GM06990 (cell line): Measurements from ENCODE around the gene TRIM7.
A peak's percentile ranks its signal among the peaks of the same experiment; 100 is the strongest.
"Not testable (repeated sequence)": the region's sequence is repeated elsewhere in the genome, so short reads cannot be mapped to it uniquely, and the experiment has no call there.

Experiments
- DNase-seq: peaks from one replicate; pipeline ENCODE4 v3.0.0-alpha.2; 2011; ENCODE audit not compliant: insufficient read length; ENCODE audit errors: extremely low read depth
- H3K27me3 ChIP-seq: replicated peaks from 2 replicates; pipeline ENCODE4 v1.6.0; 2011; ENCODE audit warnings: low read length; ENCODE audit not compliant: control insufficient read depth, insufficient read depth
- H3K36me3 ChIP-seq: 2 replicates; pipeline ENCODE4 v1.5.1; 2011; ENCODE audit warnings: low read length; ENCODE audit not compliant: control insufficient read depth, insufficient read depth
- H3K4me3 ChIP-seq: replicated peaks from 2 replicates; pipeline ENCODE4 v1.5.1; 2011; ENCODE audit warnings: low read depth, mild to moderate bottlenecking, control low read depth, low read length
- CTCF ChIP-seq: IDR thresholded peaks from 2 replicates; pipeline ENCODE4 v1.5.1; 2011; ENCODE audit warnings: low read length, control low read depth, mild to moderate bottlenecking, inconsistent platforms; ENCODE audit not compliant: insufficient read depth, poor library complexity, severe bottlenecking

TRIM7 gene

DNA sequence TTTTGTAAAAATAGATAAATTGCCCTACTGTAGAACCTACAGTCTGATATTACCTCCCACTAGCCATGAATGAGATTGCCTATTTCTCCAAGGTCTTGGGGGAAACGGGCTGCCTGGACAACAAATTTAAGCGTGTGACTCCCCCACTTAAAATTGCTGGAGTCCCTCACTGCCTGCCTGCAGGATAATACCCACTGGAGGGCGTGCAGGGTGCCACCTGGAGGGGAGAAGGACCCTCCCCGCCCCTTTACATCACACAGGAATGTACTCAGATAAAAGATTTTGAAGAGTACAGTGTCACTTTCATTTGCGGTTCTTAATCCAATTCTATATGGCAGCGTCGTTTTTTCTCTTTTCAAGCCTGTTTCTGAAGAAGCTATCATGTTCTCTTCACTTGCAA lies 6.2 kb upstream of the TRIM7 start:
- Histone ChIP-seq H3K27me3 (no peaks in the 10 kb centered on the region), H3K4me3 (no peak overlapping the region), H3K36me3 (no peaks in the 10 kb centered on the region)
- no peak for DNase-seq
- no peak for TF ChIP-seq CTCF

DNA sequence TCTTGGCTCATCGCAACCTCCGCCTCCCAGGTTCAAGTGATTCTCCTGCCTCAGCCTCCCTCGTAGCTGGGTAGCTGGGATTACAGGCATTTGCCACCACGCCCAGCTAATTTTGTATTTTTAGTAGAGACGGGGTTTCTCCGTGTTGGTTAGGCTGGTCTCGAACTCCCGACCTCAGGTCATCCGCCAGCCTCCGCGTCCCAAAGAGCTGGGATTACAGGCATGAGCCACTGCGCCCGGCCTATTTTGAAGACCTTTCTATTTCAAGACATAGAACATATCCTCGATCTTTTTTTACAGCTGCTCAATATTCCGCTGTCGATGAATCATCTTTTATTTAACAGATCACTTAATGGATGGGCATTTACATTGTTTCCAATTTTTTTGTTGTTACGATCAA lies 5.7 kb upstream of the TRIM7 start:
- not testable (repeated sequence) for H3K27me3 ChIP-seq, DNase-seq, H3K36me3 ChIP-seq, H3K4me3 ChIP-seq

GRCh38 chr5:181210148-181210547 lies 5.2 kb upstream of the TRIM7 start:
- H3K27me3 ChIP-seq, H3K4me3 ChIP-seq, DNase-seq, H3K36me3 ChIP-seq: not testable (repeated sequence)

DNA sequence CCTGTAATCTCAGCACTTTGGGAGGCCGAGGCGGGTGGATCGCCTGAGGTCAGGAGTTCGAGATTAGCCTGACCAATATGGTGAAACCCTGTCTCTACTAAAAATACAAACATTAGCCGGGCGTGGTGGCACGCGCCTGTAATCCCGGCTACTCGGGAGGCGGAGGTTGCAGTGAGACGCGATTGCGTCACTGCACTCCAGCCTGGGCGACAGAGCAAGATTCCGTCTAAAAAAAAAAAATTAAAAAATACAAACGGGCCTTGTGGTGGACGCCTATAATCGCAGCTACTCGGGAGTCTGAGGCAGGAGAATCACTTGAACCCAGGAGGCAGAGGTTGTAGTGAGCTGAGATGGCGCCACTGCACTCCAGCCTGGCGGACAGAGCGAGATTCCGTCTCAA lies 4.0 kb upstream of the TRIM7 start:
- not testable (repeated sequence) for H3K4me3 ChIP-seq, DNase-seq, H3K27me3 ChIP-seq, H3K36me3 ChIP-seq

- DNase-seq, result no peak
- no peaks in the 10 kb centered on the region for H3K36me3 ChIP-seq
- no peak overlapping the region for H3K4me3 ChIP-seq
- H3K27me3 ChIP-seq, result no peaks in the 10 kb centered on the region; the same call in 1 of the 2 replicates
- no peak for TF ChIP-seq CTCF
These were observed 2.9 kb upstream of the TRIM7 start for GRCh38 chr5:181207960-181208253.

GRCh38 chr5:181207214-181207959 lies 2.4 kb upstream of the TRIM7 start:
- Histone ChIP-seq H3K4me3 (peak overlapping the region; percentile 64), H3K36me3 (no peaks in the 10 kb centered on the region), H3K27me3 (no peaks in the 10 kb centered on the region; the same call in 1 of the 2 replicates)
- DNase-seq, result peak; percentile 86
- TF ChIP-seq CTCF, result no peak

GRCh38 chr5:181205761-181206649 lies 1.0 kb upstream of the TRIM7 start:
- no peak for DNase-seq
- no peak for TF ChIP-seq CTCF
- no peaks in the 10 kb centered on the region for H3K36me3 ChIP-seq
- H3K4me3 ChIP-seq, result peak overlapping the region; percentile 39
- H3K27me3 ChIP-seq, result no peaks in the 10 kb centered on the region; the same call in none of the 2 replicates
